ENCODE data around the gene CAPN5.

CAPN5 gene

DNA sequence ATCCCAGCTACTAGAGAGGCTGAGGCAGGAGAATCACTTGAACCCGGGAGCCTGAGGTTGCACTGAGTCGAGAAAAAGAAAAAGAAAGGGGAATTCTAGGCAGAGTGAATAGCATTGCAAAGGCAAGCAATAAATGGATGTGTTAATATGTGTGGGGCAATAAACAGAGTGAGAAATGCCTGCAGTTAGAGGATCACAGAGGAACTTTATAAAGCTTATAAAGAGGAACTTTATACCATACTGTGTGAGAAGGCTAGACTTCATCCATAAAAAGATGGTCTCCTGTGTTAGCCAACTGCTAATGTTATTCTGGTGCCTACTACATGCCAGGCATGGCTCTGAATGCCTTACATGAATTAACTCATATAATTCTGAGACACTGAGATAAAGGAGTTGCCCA lies 31.7 kb upstream of the CAPN5 start:
- TF ChIP-seq OSR1 (CRISPR knock-in tag; IDR thresholded peaks at IDR 0.05), result no peak

DNA sequence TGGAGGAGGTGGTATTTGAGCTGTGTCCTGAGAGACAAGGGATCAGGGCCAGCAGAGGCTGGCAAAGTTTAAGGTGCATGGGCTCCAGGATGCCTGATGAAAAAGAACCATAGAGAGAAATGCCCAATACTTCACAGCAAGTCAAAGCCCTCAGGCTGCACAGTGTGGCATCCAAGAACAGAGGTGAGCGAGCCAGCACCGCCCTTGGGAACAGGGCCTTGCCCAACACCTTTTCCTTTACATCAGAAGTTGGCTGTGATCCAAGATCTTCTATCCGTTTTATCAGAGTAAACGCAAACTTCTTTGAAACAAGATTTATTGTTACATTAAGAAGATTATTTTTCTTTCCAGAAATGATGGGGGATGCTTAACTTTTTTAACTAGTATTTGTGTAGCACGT lies 31.2 kb upstream of the CAPN5 start:
- ATAC-seq, result no peak
- TF ChIP-seq ZFP30 (CRISPR knock-in tag; IDR thresholded peaks at IDR 0.05) (no peak), ZC3H10 (CRISPR knock-in tag; IDR thresholded peaks at IDR 0.05) (no peak), ISL1 (CRISPR knock-in tag; IDR thresholded peaks at IDR 0.05) (no peak), OSR1 (CRISPR knock-in tag; IDR thresholded peaks at IDR 0.05) (no peak), BACH2 (CRISPR knock-in tag; IDR thresholded peaks at IDR 0.05; ENCODE audit: borderline replicate concordance) (no peak), ZNF565 (CRISPR knock-in tag; conservative IDR thresholded peaks at IDR 0.05; ENCODE audit: low read depth) (no peak), RARB (CRISPR knock-in tag; IDR thresholded peaks at IDR 0.05) (no peak), PPARA (CRISPR knock-in tag; IDR thresholded peaks at IDR 0.05; ENCODE audit: borderline replicate concordance) (no peak), ZFP3 (CRISPR knock-in tag; IDR thresholded peaks at IDR 0.05) (no peak), CSDC2 (CRISPR knock-in tag; IDR thresholded peaks at IDR 0.05) (no peak), TCF4 (CRISPR knock-in tag; IDR thresholded peaks at IDR 0.05; ENCODE audit: borderline replicate concordance) (no peak)
- TF ChIP-seq, protein P1, sequence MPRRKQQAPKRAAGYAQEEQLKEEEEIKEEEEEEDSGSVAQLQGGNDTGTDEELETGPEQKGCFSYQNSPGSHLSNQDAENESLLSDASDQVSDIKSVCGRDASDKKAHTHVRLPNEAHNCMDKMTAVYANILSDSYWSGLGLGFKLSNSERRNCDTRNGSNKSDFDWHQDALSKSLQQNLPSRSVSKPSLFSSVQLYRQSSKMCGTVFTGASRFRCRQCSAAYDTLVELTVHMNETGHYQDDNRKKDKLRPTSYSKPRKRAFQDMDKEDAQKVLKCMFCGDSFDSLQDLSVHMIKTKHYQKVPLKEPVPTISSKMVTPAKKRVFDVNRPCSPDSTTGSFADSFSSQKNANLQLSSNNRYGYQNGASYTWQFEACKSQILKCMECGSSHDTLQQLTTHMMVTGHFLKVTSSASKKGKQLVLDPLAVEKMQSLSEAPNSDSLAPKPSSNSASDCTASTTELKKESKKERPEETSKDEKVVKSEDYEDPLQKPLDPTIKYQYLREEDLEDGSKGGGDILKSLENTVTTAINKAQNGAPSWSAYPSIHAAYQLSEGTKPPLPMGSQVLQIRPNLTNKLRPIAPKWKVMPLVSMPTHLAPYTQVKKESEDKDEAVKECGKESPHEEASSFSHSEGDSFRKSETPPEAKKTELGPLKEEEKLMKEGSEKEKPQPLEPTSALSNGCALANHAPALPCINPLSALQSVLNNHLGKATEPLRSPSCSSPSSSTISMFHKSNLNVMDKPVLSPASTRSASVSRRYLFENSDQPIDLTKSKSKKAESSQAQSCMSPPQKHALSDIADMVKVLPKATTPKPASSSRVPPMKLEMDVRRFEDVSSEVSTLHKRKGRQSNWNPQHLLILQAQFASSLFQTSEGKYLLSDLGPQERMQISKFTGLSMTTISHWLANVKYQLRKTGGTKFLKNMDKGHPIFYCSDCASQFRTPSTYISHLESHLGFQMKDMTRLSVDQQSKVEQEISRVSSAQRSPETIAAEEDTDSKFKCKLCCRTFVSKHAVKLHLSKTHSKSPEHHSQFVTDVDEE (CRISPR knock-in tag; IDR thresholded peaks at IDR 0.05), result no peak
- TF ChIP-seq, protein P2, sequence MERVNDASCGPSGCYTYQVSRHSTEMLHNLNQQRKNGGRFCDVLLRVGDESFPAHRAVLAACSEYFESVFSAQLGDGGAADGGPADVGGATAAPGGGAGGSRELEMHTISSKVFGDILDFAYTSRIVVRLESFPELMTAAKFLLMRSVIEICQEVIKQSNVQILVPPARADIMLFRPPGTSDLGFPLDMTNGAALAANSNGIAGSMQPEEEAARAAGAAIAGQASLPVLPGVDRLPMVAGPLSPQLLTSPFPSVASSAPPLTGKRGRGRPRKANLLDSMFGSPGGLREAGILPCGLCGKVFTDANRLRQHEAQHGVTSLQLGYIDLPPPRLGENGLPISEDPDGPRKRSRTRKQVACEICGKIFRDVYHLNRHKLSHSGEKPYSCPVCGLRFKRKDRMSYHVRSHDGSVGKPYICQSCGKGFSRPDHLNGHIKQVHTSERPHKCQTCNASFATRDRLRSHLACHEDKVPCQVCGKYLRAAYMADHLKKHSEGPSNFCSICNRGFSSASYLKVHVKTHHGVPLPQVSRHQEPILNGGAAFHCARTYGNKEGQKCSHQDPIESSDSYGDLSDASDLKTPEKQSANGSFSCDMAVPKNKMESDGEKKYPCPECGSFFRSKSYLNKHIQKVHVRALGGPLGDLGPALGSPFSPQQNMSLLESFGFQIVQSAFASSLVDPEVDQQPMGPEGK (CRISPR knock-in tag; IDR thresholded peaks at IDR 0.05; ENCODE audit: borderline replicate concordance), result no peak

More for the DNA sequence above, 31.7 kb upstream of the CAPN5 start:
- no peak for ATAC-seq

DNA sequence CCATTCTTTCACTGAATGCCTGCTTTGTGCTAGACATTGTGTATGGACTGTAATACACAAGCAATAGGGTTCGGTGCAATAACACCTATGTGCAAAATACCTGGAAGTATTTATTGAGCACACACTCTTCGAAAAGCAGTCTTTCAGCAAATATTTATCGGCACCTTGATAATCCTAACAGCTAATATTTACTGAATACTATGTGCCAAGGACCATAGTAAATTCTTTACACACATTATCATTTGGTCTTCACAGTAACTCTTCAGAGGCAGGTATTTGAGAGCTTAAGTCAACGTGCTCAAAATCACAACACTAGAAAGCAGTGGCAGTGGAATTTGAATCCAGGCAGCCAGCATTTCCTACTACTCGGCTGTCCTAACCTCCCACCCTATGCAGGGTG lies 30.4 kb upstream of the CAPN5 start:
- TF ChIP-seq ZFP3 (CRISPR knock-in tag; IDR thresholded peaks at IDR 0.05) (no peak), OSR1 (CRISPR knock-in tag; IDR thresholded peaks at IDR 0.05) (no peak), ARNTL (CRISPR knock-in tag; IDR thresholded peaks at IDR 0.05; ENCODE audit: borderline replicate concordance, low read depth) (no peak)
- ATAC-seq, result no peak

DNA sequence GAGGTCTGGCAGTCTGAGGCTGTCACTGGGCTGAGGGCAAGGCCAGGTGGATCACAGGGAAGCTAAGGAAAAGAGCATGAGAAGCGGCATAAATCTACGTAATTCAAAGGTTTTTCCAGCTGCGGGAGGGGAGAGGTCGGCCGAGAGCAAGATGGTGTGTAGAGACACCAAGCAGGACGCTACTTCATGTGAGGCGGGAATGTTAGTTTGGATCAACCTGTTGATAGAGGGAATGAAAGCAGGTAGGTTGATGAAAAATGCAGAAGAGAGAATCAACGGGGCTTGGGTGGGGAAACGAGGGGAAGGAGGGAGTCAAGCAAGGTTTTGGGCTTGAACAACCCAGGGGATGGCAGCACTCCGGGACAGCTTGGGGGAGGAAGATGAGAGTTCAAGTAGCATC lies 29.7 kb upstream of the CAPN5 start:
- no peak for ATAC-seq
- TF ChIP-seq OSR1 (CRISPR knock-in tag; IDR thresholded peaks at IDR 0.05) (no peak), GLIS3 (CRISPR knock-in tag; IDR thresholded peaks at IDR 0.05) (no peak), BACH2 (CRISPR knock-in tag; IDR thresholded peaks at IDR 0.05; ENCODE audit: borderline replicate concordance) (no peak), ISL1 (CRISPR knock-in tag; IDR thresholded peaks at IDR 0.05) (no peak), ZNF565 (CRISPR knock-in tag; conservative IDR thresholded peaks at IDR 0.05; ENCODE audit: low read depth) (no peak)
- TF ChIP-seq, protein P3, sequence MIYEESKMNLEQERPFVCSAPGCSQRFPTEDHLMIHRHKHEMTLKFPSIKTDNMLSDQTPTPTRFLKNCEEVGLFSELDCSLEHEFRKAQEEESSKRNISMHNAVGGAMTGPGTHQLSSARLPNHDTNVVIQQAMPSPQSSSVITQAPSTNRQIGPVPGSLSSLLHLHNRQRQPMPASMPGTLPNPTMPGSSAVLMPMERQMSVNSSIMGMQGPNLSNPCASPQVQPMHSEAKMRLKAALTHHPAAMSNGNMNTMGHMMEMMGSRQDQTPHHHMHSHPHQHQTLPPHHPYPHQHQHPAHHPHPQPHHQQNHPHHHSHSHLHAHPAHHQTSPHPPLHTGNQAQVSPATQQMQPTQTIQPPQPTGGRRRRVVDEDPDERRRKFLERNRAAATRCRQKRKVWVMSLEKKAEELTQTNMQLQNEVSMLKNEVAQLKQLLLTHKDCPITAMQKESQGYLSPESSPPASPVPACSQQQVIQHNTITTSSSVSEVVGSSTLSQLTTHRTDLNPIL (CRISPR knock-in tag; IDR thresholded peaks at IDR 0.05; ENCODE audit: low read depth), result no peak
- TF ChIP-seq, protein P4, sequence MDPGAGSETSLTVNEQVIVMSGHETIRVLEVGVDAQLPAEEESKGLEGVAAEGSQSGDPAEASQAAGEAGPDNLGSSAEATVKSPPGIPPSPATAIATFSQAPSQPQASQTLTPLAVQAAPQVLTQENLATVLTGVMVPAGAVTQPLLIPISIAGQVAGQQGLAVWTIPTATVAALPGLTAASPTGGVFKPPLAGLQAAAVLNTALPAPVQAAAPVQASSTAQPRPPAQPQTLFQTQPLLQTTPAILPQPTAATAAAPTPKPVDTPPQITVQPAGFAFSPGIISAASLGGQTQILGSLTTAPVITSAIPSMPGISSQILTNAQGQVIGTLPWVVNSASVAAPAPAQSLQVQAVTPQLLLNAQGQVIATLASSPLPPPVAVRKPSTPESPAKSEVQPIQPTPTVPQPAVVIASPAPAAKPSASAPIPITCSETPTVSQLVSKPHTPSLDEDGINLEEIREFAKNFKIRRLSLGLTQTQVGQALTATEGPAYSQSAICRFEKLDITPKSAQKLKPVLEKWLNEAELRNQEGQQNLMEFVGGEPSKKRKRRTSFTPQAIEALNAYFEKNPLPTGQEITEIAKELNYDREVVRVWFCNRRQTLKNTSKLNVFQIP (CRISPR knock-in tag; IDR thresholded peaks at IDR 0.05; ENCODE audit: borderline replicate concordance, low read depth), result no peak
- TF ChIP-seq, protein P1 (CRISPR knock-in tag; IDR thresholded peaks at IDR 0.05), result no peak

Measured in SK-N-SH treated with all-trans-retinoic acid at 6 μM for 48 hours (cell line).